Heart left ventricle (tissue), 13 donors: ENCODE measurements around the gene COL11A2.

Experiments
- CTCF ChIP-seq, 12 donors: fragments of 200-600 bp; sonication (generic) in 4 of 12; IDR thresholded peaks; one replicate each; pipeline versions ENCODE4 v1.5.0 to v1.8.0; 2018 to 2022; ENCODE audit warnings: antibody characterized with exemption in 12 of 12, mild to moderate bottlenecking in 5 of 12
- POLR2A ChIP-seq, 2 donors: fragments of 450-650 bp; IDR thresholded peaks; one replicate each; pipeline ENCODE4 v1.6.1; 2017; ENCODE audit warnings: antibody characterized with exemption in 2 of 2, mild to moderate bottlenecking in 2 of 2, moderate library complexity in 2 of 2
- donor health status: ischemic (EF 13 %, LVEDD 7.1; RV severe dilation, severe dysfunction).
- donor health status: DM: no; HTN: yes; CAD: no.
- donor health status: DM: no; HTN: no; CAD: no.
- donor health status: ischemic (EF 25% LVEDD 6.9; RV normal size, moderate dysfunction).
- donor health status: ischemic (EF 25% LVEDD 5.7; RV mildly dilated, moderate dysfunction).
- donor health status: ischemic (EF 35%, LVEDD 5.7; RV mildly dilated, moderate dysfunction).
- donor health status: nonischemic (EF 11% LVEDD 7.7; RV severe dilation, severe dysfunction).
- donor health status: DM: yes; HTN: yes; CAD: no.
- donor health status: PGD.
- donor health status: ischemic (EF 29% LVEDD 5.4; RV normal size, mild dysfunction).
- donor health status: nonischemic (EF 23%, LVEDD 6.1; RV moderate dilation, normal function).

- TF ChIP-seq POLR2A (IDR thresholded peaks at IDR 0.05) = no peak
- no peak for TF ChIP-seq CTCF (IDR thresholded peaks at IDR 0.05)
Measured at GRCh38 chr6:33128318-33128717, 63.9 kb downstream of the COL11A2 start.
